Spleen (tissue), 13 donors: ENCODE results near the gene AFAP1L1. TPM values are rescaled to one million over a fixed set of nuclear protein-coding genes. Genes with fewer than 3 reads are reported as not detected.

Experiments
- DNase-seq: peaks from one replicate; pipeline ENCODE4 v3.0.0-alpha.2; 2020
- H3K27ac ChIP-seq, 8 donors: fragments of 200-600 bp; sonication (generic) in 7 of 8; 1 replicate in 4 of 8; 2 replicates in 4 of 8; pipeline versions ENCODE4 v1.5.0 to v1.8.0; 2016 to 2021; ENCODE audit warnings: inconsistent platforms in 4 of 8, mild to moderate bottlenecking in 4 of 8, moderate library complexity in 1 of 8
- H3K27me3 ChIP-seq, 7 donors: fragments of 200-600 bp; sonication (generic) in 6 of 7; replicated peaks in 1 of 7; 1 replicate in 4 of 7; 2 replicates in 3 of 7; pipeline versions ENCODE4 v1.5.0 to v1.8.0; 2016 to 2021; ENCODE audit warnings: inconsistent platforms in 3 of 7, mild to moderate bottlenecking in 1 of 7
- H3K36me3 ChIP-seq, 6 donors: fragments of 200-600 bp; sonication (generic) in 5 of 6; 1 replicate in 4 of 6; 2 replicates in 2 of 6; pipeline versions ENCODE4 v1.5.0 to v1.8.0; 2016 to 2021; ENCODE audit warnings: inconsistent platforms in 2 of 6
- H3K4me1 ChIP-seq, 6 donors: fragments of 200-600 bp; sonication (generic) in 5 of 6; 1 replicate in 3 of 6; 2 replicates in 3 of 6; pipeline versions ENCODE4 v1.5.0 to v1.8.0; 2016 to 2021; ENCODE audit warnings: inconsistent platforms in 3 of 6
- H3K4me3 ChIP-seq, 8 donors: fragments of 200-600 bp; sonication (generic) in 7 of 8; 1 replicate in 4 of 8; 2 replicates in 4 of 8; pipeline versions ENCODE4 v1.5.0 to v1.8.0; 2016 to 2021; ENCODE audit warnings: inconsistent platforms in 4 of 8, mild to moderate bottlenecking in 4 of 8, moderate library complexity in 2 of 8
- H3K9me3 ChIP-seq, 8 donors: fragments of 200-600 bp; sonication (generic) in 7 of 8; 1 replicate in 4 of 8; 2 replicates in 4 of 8; pipeline versions ENCODE4 v1.5.0 to v1.8.0; 2016 to 2021; ENCODE audit warnings: inconsistent platforms in 4 of 8
- POLR2A ChIP-seq, 3 donors: fragments of 450-650 bp; IDR thresholded peaks; one replicate each; pipeline ENCODE4 v1.5.1; 2017; ENCODE audit warnings: antibody characterized with exemption in 3 of 3, mild to moderate bottlenecking in 1 of 3
- POLR2AphosphoS5 ChIP-seq, 3 donors: sonication (generic); formaldehyde crosslinking; IDR thresholded peaks; one replicate each; pipeline ENCODE4 v1.5.1; 2017; ENCODE audit warnings: antibody characterized with exemption in 3 of 3
- WGBS, 5 donors: extraction: QIAGEN DNeasy Blood & Tissue Kit in 3 of 5; methylation state at CpG; one replicate each; pipeline versions ENCODE4 v1.1.5 to v1.1.7; 2013 to 2018; 5-methylcytosine and 5-hydroxymethylcytosine counted together
- intact Hi-C: fragments of 100-400 bp; cut with DNase I; formaldehyde crosslinking; loops from one replicate; pipeline ENCODE4 v1.15.0; 2023; ENCODE audit warnings: low total_unique reads
- long read RNA-seq, 2 donors: transcript quantifications; one replicate each; lab custom pipeline, GENCODE V29; 2026
- polyA plus RNA-seq, 3 donors: library from polyadenylated mRNA; stranded (reverse); fragments of 200-250 nt; gene quantifications; one replicate each; pipeline ENCODE4 v1.2.1, GENCODE V29; 2013
- total RNA-seq, 7 donors: library from RNA; depleted of rRNA in 3 of 7; stranded (reverse); fragments of >200 nt in 3 of 7; fragmentation: NEBNext Ultra II Directional in 4 of 7; extraction: Animal tissue kit (Norgen Biotek cat#: 25700) in 4 of 7; gene quantifications; one replicate each; pipeline versions ENCODE4 v1.1.0 to v1.2.1, GENCODE V29; 2016 to 2021
- TF ChIP-seq, protein P1 (sequence below), 11 experiments: fragments of 200-600 bp in 7 of 11; fragments of 450-650 bp in 4 of 11; sonication (generic) in 4 of 11; IDR thresholded peaks in 8 of 11; conservative IDR thresholded peaks in 3 of 11; 1 replicate in 7 of 11; 2 replicates in 4 of 11; pipeline versions ENCODE4 v1.4.0 to v1.8.0; 2016 to 2021; ENCODE audit warnings: antibody characterized with exemption in 11 of 11, inconsistent platforms in 4 of 11, mild to moderate bottlenecking in 1 of 11
- donor health status: healthy with polysubstance abuse.
- donor health status: DM: no; HTN: no; CAD: no; lungs with moderate emphysema.
- donor health status: DM: no; HTN: no; CAD: no.
- donor health status: Bipolar disorder and iron deficiency.
- donor health status: healthy.
- donor health status: DM: no; HTN: no; CAD: no.
- donor health status: DM: yes; HTN: yes; CAD: no.

The AFAP1L1 gene
- total RNA-seq (10 to 100 TPM in 6 of 7 donors, 1 to 10 TPM in 1; 9.0 to 21.8 (median 15.4) TPM), polyA plus RNA-seq (1 to 10 TPM; 1.7 to 6.0 (median 4.8) TPM)
- long read RNA-seq, donor 1, full-length matches to known transcripts: 10 of 10 reads
- long read RNA-seq, donor 1, partial matches to known transcripts: 0 of 10 reads
- long read RNA-seq, donor 1, other reads (novel, unspliced or antisense): 0 of 10 reads
- long read RNA-seq, donor 2, full-length matches to known transcripts: 6 of 6 reads
- long read RNA-seq, donor 2, partial matches to known transcripts: 0 of 6 reads
- long read RNA-seq, donor 2, other reads (novel, unspliced or antisense): 0 of 6 reads

DNA sequence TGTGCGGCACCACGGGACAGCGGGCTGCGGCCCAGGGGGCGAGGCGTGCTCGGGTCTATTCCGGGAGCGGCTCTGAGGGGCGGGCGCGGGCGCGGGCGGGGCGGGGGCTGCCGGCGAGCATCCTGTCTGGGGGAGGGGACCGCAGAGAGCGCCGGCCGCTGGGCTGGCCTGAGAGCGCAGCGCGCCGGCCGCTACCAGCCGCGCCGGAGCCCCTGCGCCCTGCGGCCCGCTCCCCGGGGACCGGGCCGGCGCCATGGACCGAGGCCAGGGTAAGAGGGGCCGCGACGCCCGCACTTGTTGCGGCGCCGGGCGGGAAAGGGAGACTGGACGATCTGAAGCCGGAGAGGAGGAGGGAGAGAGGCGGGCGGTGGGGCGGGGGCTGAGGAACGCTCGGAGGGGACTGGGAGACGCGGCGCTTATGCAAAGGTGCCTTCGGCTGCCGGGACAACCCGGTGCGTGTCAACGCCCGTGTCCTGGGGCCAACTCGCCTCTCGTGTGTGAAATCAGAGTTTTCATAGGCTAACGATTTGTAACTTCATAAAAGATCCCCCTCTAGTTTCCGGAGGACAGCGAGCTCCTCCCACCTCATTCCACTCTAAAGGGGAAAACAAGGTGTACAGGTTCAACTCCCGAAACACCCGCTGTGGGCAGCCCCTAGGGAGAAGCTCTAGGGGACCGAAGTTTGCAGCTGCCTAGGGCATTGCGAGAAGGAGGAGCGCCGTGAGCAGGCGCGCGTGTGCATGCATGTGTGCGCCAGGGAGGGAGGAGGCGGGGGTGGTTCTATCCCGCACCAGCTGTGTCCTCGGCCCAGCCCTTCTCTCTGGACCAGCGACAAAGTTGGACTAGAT is at the start of gene AFAP1L1:
Gene AFAP1L1, plus strand, starts transcription at position 144 of the 848 bp plus-strand sequence. Its CDS starts 110 bp downstream, at position 254.
- DNase-seq: peak; percentile 80
- Histone ChIP-seq H3K27me3 (peaks cover 0 to 39% (median 11%) of the 10 kb centered on the region in 7 donors), H3K4me3 (peak within 1 kb of the TSS; percentile 40 to 77 (median 52)), H3K9me3 (peaks cover 6 to 30% (median 22%) of the 10 kb centered on the region in 8 donors), H3K36me3 (no peaks in the 10 kb centered on the region), H3K4me1 (peaks cover 0 to 37% (median 23%) of the 10 kb centered on the region in 6 donors), H3K27ac (peak within 1 kb of the TSS in 7 of 8 donors; percentile 9 to 70 (median 59))
- intact Hi-C loops: no loop called here
- TF ChIP-seq, protein P1, sequence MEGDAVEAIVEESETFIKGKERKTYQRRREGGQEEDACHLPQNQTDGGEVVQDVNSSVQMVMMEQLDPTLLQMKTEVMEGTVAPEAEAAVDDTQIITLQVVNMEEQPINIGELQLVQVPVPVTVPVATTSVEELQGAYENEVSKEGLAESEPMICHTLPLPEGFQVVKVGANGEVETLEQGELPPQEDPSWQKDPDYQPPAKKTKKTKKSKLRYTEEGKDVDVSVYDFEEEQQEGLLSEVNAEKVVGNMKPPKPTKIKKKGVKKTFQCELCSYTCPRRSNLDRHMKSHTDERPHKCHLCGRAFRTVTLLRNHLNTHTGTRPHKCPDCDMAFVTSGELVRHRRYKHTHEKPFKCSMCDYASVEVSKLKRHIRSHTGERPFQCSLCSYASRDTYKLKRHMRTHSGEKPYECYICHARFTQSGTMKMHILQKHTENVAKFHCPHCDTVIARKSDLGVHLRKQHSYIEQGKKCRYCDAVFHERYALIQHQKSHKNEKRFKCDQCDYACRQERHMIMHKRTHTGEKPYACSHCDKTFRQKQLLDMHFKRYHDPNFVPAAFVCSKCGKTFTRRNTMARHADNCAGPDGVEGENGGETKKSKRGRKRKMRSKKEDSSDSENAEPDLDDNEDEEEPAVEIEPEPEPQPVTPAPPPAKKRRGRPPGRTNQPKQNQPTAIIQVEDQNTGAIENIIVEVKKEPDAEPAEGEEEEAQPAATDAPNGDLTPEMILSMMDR (IDR thresholded peaks at IDR 0.05 in 8 of 11, conservative IDR thresholded peaks at IDR 0.05 in 3 of 11): no peak
- peak; percentile 38 to 75 (median 72) for TF ChIP-seq POLR2AphosphoS5 (IDR thresholded peaks at IDR 0.05)
- WGBS, 5 donors: 0 to 1% (median 0%) methylated on average over 42 to 81 of the region's 81 CpGs

DNA sequence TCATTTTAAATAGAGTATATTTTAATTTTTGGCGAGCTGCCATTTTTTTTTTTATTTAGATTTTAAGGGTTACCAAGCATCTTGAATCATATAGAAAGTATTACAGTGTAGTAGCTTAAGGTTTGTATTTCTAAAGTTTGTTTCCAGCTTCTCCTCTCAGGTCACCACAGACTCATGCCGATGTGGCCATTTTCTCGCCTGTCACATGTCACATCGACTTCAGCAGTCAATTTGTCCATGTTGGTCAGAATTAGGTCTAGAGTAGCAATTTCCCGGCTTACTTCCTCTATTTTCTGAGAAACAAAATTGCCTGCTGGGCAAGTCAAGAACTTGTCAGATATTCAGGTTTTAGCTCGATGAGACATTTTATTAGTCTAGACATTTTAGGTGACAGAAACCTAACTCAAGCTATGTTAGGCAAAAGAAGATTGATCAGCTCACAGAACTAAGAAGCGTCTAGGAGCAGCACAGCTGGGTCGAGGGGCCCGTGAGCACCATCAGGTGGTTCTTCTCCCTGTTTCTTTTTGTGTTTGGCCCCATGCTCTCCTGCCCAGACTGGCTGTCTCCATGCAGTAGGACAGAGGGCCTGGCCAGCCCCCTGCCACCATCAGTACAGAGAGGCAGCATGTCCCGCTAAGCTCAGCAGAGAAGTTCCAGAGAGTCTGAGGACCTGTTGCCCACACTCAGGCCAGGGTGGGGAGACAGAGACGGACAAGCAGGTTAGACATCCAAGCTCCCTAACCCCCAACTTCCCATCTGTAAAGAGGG is 48.4 kb upstream of the AFAP1L1 start:
- H3K4me3 ChIP-seq: no peak overlapping the region
- H3K9me3 ChIP-seq: no peaks in the 10 kb centered on the region
- intact Hi-C loops: loop anchor here (10.0 kb wide), 1 partner anchor 78 kb away; the partner anchor contains the start of gene ABLIM3
- 63 to 71% (median 66%) methylated on average over 10 to 11 of the region's 11 CpGs for WGBS, 5 donors
- H3K27me3 ChIP-seq: no peaks in the 10 kb centered on the region
- peaks cover 0 to 33% (median 8%) of the 10 kb centered on the region in 6 donors for H3K4me1 ChIP-seq
- TF ChIP-seq, protein P1 (IDR thresholded peaks at IDR 0.05 in 8 of 11, conservative IDR thresholded peaks at IDR 0.05 in 3 of 11): no peak
- TF ChIP-seq POLR2A (IDR thresholded peaks at IDR 0.05) (no peak), POLR2AphosphoS5 (IDR thresholded peaks at IDR 0.05) (no peak)
- H3K27ac ChIP-seq: peak overlapping the region in 4 of 8 donors; percentile 58 to 71 (median 62)
- peaks cover 0 to 3% (median 0%) of the 10 kb centered on the region in 6 donors for H3K36me3 ChIP-seq
- no peak for DNase-seq

DNA sequence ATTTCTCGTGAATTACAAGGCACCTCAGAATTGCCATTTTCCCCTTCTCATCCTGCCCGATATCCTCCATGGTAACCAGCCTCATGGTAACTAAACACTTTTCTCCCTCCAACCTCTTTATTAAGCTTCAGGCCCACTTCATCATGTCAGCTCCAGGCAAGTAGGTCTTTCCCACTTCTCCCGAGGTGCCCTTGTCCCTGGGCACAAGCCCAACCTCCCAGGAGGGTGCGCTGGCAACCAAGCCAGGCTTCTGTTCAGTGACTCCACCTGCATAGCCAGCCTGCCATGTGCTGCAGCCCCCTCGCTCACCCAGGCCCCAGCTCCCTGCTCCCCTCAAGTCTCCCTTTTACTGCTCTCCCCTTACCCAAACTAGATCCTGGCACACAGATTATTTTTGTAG is 47.4 kb upstream of the AFAP1L1 start:
- Histone ChIP-seq H3K4me1 (peaks cover 2 to 43% (median 13%) of the 10 kb centered on the region in 6 donors), H3K4me3 (no peak overlapping the region), H3K9me3 (no peaks in the 10 kb centered on the region), H3K27me3 (no peaks in the 10 kb centered on the region), H3K36me3 (no peaks in the 10 kb centered on the region), H3K27ac (no peak overlapping the region)
- 84 to 94% (median 90%) methylated on average over 5 of the region's 5 CpGs for WGBS, 5 donors
- intact Hi-C loops: loop anchor here (10.0 kb wide), 1 partner anchor 79 kb away; the partner anchor contains the start of gene ABLIM3
- DNase-seq: no peak
- TF ChIP-seq POLR2AphosphoS5 (IDR thresholded peaks at IDR 0.05): no peak
- TF ChIP-seq POLR2A (IDR thresholded peaks at IDR 0.05): no peak

DNA sequence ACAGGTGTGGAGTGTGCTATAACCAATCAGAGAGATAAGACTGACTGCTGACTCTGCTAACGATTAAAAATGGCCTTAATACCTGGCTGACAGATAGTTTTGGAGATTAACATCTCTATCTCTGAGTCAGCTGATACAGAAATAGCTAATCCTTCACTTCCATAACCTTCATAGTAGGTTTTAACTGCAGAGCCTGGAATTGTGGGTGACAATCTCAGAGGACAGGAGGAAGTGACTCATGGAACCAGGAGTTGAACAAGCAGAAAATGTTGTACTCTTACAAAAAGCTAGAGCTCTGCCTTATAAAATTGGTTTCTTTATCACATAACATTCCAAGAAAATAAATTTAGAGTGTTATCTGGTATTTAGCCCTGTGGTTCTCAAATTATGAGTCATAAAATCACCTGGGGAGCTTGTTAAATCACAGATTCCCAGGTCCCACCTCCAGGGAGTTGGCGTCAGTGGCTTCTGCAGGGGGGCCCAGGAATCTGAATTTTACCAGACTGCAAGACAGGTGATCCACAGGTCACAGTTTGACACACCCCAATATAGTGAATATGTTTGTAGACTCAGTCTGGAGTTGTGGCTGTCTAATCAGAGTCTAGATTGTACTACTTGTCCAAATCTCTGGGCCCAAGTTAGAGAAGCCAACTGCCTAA is 44.4 kb upstream of the AFAP1L1 start:
- peaks cover 4 to 36% (median 16%) of the 10 kb centered on the region in 6 donors for H3K4me1 ChIP-seq
- no peaks in the 10 kb centered on the region for H3K36me3 ChIP-seq
- DNase-seq: no peak
- peaks cover 0 to 25% (median 0%) of the 10 kb centered on the region in 7 donors for H3K27me3 ChIP-seq
- no peaks in the 10 kb centered on the region for H3K9me3 ChIP-seq
- no peak overlapping the region for H3K4me3 ChIP-seq
- intact Hi-C loops: loop anchor here (10.0 kb wide), 1 partner anchor 82 kb away; the partner anchor contains the start of gene ABLIM3
- H3K27ac ChIP-seq: no peak overlapping the region
- TF ChIP-seq POLR2A (IDR thresholded peaks at IDR 0.05) (no peak), POLR2AphosphoS5 (IDR thresholded peaks at IDR 0.05) (no peak)
- TF ChIP-seq, protein P1 (IDR thresholded peaks at IDR 0.05 in 8 of 11, conservative IDR thresholded peaks at IDR 0.05 in 3 of 11): no peak
- 66 to 82% (median 73%) methylated on average over 2 of the region's 2 CpGs for WGBS, 5 donors
